ENCODE results near the gene TRMT112. TPM values are rescaled to one million over a fixed set of nuclear protein-coding genes. Genes with fewer than 3 reads are reported as not detected.

TRMT112 gene
- total RNA-seq, 6 experiments from 2014 or later: 58.0 to 122 (median 85.3) TPM

DNA sequence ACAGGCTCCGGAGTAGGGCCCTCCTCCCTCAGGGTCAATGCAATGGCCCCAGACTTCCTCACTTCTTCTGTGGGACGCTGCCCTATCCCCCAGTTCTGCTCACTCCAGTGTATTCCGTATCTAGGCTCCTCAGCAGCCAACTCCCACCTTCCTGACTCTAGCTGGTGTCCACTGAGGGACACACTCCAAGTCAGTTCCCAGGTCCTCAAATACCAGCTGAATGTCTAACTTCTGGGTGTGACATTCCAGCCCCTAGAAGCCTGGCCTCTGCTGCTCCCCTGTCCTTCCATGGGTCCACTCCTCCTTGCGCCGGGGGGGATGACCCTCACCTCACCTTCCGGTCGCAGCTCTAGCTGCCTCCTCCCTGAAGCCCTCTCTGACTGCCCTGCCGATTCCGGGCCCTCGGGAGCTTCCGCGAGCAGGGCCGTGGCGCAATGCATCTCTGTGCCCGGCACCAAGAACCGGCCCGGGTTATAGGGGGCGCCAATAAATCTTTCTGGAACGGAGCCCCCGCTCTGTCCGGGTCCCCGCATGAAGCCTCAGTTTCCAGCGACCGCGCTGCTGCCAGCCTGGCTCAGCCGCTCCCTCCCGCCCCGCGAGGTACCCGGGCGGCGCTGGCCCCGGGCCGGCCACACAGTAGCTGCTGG, 48.3 kb downstream of the TRMT112 start:
- 0% methylated on average over 4 of the region's 34 CpGs for WGBS (ENCODE audit: insufficient coverage, low coverage, low lambda C conversion rate, missing lambda C conversion rate)
- no peaks in the 10 kb centered on the region for H3K27me3 ChIP-seq
- H3K36me3 ChIP-seq: no peaks in the 10 kb centered on the region
- DNase-seq (peak; percentile 71 to 78 (median 71)), ATAC-seq (peak; percentile 2 to 15 (median 3))
- no peak for TF ChIP-seq POLR2A (IDR thresholded peaks at IDR 0.05)
- TF ChIP-seq, protein P1, sequence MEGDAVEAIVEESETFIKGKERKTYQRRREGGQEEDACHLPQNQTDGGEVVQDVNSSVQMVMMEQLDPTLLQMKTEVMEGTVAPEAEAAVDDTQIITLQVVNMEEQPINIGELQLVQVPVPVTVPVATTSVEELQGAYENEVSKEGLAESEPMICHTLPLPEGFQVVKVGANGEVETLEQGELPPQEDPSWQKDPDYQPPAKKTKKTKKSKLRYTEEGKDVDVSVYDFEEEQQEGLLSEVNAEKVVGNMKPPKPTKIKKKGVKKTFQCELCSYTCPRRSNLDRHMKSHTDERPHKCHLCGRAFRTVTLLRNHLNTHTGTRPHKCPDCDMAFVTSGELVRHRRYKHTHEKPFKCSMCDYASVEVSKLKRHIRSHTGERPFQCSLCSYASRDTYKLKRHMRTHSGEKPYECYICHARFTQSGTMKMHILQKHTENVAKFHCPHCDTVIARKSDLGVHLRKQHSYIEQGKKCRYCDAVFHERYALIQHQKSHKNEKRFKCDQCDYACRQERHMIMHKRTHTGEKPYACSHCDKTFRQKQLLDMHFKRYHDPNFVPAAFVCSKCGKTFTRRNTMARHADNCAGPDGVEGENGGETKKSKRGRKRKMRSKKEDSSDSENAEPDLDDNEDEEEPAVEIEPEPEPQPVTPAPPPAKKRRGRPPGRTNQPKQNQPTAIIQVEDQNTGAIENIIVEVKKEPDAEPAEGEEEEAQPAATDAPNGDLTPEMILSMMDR (IDR thresholded peaks at IDR 0.05): no peak
- intact Hi-C loops (cut with DNase I): no loop called here
- H3K27ac ChIP-seq: peak overlapping the region; percentile 91 to 92 (median 91)
- H3K9me3 ChIP-seq: no peaks in the 10 kb centered on the region
- H3K4me1 ChIP-seq: peaks cover 0 to 33% (median 17%) of the 10 kb centered on the region in 4 donors
- peak overlapping the region; percentile 81 to 94 (median 92) for H3K4me3 ChIP-seq

DNA sequence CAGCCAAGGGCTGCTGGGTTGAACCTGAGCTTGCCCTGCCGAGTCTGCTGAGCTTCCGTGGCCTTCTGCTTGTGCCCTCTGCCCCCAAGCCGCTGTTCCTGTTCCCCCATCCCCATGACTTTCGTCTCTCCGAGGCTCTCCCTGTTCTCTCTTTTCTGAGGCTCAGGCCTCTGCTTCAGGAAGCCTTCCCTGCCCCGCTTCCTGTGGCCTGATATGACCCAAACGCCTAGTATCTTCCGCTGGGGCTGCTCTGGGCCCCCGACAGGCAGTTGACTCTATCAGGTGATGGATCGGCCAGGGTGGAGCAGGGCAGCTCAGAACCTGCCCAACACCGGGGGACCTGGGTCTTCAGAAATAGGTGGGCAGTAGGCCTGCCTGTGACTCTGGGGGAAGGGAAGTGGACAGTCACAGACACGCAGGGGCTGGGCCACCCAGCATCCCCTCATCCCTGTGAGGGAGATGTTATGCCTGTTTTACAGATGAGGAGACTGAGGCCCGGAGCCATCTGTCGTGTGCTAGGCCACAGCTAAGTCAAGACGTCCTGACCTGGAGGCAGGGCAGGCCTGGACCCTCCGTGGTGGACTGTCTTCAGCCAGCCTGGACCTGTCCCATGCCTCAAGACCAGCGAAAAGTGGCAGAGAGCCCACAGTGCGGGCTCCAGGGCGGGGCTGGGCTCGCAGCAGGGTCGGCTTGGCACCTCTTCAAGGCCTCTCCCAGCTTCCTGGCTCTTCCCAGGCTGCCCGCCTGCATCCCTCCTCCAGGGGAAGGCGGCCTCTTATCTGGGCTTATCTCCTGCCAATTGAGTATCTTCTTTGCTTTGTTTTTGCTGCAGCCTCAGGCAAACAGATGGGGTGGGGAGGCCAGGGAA, 49.1 kb downstream of the TRMT112 start:
- Histone ChIP-seq H3K27me3 (no peaks in the 10 kb centered on the region), H3K9me3 (no peaks in the 10 kb centered on the region), H3K27ac (peak overlapping the region; percentile 91 to 92 (median 91)), H3K4me1 (peaks cover 0 to 28% (median 14%) of the 10 kb centered on the region in 4 donors), H3K4me3 (peak overlapping the region in 1 of 3 donors; percentile 81), H3K36me3 (no peaks in the 10 kb centered on the region)
- no peak for TF ChIP-seq POLR2A (IDR thresholded peaks at IDR 0.05)
- TF ChIP-seq, protein P1 (IDR thresholded peaks at IDR 0.05): no peak
- ATAC-seq (no peak), DNase-seq (peak in 2 of 3 donors; percentile 66 to 70)
- 36% methylated on average over 10 of the region's 23 CpGs for WGBS (ENCODE audit: insufficient coverage, low coverage, low lambda C conversion rate, missing lambda C conversion rate)
- intact Hi-C loops (cut with DNase I): no loop called here

- no peaks in the 10 kb centered on the region for H3K27me3 ChIP-seq
- peak in 1 of 3 donors; percentile 45 for DNase-seq
- no peak overlapping the region for H3K4me3 ChIP-seq
- no peak for ATAC-seq
- intact Hi-C loops (cut with DNase I): no loop called here
- peaks cover 0 to 20% (median 10%) of the 10 kb centered on the region in 4 donors for H3K4me1 ChIP-seq
- peak overlapping the region in 1 of 3 donors; percentile 91 for H3K27ac ChIP-seq
- H3K9me3 ChIP-seq: no peaks in the 10 kb centered on the region
- H3K36me3 ChIP-seq: no peaks in the 10 kb centered on the region
- WGBS (ENCODE audit: insufficient coverage, low coverage, low lambda C conversion rate, missing lambda C conversion rate): 71% methylated on average over 4 of the region's 27 CpGs
- no peak for TF ChIP-seq POLR2A (IDR thresholded peaks at IDR 0.05)
- TF ChIP-seq, protein P1 (IDR thresholded peaks at IDR 0.05): no peak
These were observed 50.0 kb downstream of the TRMT112 start for GRCh38 chr11:64267207-64267945.

Small RNA genes lying within 50 kb of the gene (microRNA-seq; reads per million reads assigned to microRNA genes)
- 0 to 0.64 reads per million in 2 donors for gene MIR7155

Small RNA genes lying within 50 kb of the gene (small RNA-seq; reads per million reads assigned to genes)
- 0 to 0.48 reads per million in 2 experiments for gene MIR7155
- 0 reads per million in 2 experiments for gene RF00019

Other genes with a start within 250 kb of the TRMT112 start
- 100 to 1,000 TPM in 1 of 6 experiments, 10 to 100 TPM in 5; 12.3 to 219 (median 27.8) TPM for gene MACROD1, start 151.4 kb downstream of the TRMT112 start, total RNA-seq
- 100 to 1,000 TPM in 1 of 6 experiments, 10 to 100 TPM in 5; 27.6 to 110 (median 59.4) TPM for gene STIP1, start 131.4 kb downstream of the TRMT112 start, total RNA-seq
- gene FERMT3, start 110.8 kb downstream of the TRMT112 start, total RNA-seq: 10 to 100 TPM in 1 of 6 experiments, 1 to 10 TPM in 5; 5.1 to 17.3 (median 8.1) TPM
- 10 to 100 TPM; 13.5 to 29.6 (median 18.9) TPM for gene TRPT1, start 91.4 kb downstream of the TRMT112 start, total RNA-seq
- gene NUDT22, start 91.3 kb downstream of the TRMT112 start, total RNA-seq: 10 to 100 TPM; 23.2 to 46.7 (median 32.1) TPM
- gene DNAJC4, start 87.0 kb downstream of the TRMT112 start, total RNA-seq: 10 to 100 TPM; 14.6 to 27.6 (median 21.4) TPM
- gene VEGFB, start 83.0 kb downstream of the TRMT112 start, total RNA-seq: 10 to 100 TPM in 5 of 6 experiments, 1 to 10 TPM in 1; 7.5 to 33.2 (median 16.6) TPM
- gene FKBP2, start 76.5 kb downstream of the TRMT112 start, total RNA-seq: 100 to 1,000 TPM in 1 of 6 experiments, 10 to 100 TPM in 5; 49.4 to 108 (median 66.7) TPM
- 10 to 100 TPM; 34.1 to 90.3 (median 49.7) TPM for gene PPP1R14B, start 70.6 kb downstream of the TRMT112 start, total RNA-seq
- gene PLCB3, start 66.0 kb downstream of the TRMT112 start, total RNA-seq: 1 to 10 TPM; 5.4 to 8.0 (median 6.7) TPM
- 10 to 100 TPM; 22.0 to 53.8 (median 26.0) TPM for gene BAD, start 32.9 kb downstream of the TRMT112 start, total RNA-seq
- gene GPR137, start 31.7 kb downstream of the TRMT112 start, total RNA-seq: 10 to 100 TPM; 13.0 to 21.9 (median 17.8) TPM
- not detected for gene KCNK4, start 26.3 kb downstream of the TRMT112 start, total RNA-seq
- gene CATSPERZ, start 17.2 kb downstream of the TRMT112 start, total RNA-seq: not detected
- 10 to 100 TPM; 28.5 to 82.6 (median 47.7) TPM for gene ESRRA, start 12.0 kb downstream of the TRMT112 start, total RNA-seq
- gene PRDX5, start 562 bp upstream of the TRMT112 start, total RNA-seq: 100 to 1,000 TPM in 2 of 6 experiments, 10 to 100 TPM in 4; 84.0 to 172 (median 89.3) TPM
- gene CCDC88B, start 22.6 kb upstream of the TRMT112 start, total RNA-seq: 10 to 100 TPM in 1 of 6 experiments, 1 to 10 TPM in 5; 2.4 to 10.6 (median 4.9) TPM
- gene RPS6KA4, start 41.6 kb upstream of the TRMT112 start, total RNA-seq: 10 to 100 TPM in 3 of 6 experiments, 1 to 10 TPM in 3; 6.6 to 17.9 (median 10.3) TPM
- 1 to 10 TPM in 2 of 6 experiments, under 1 TPM in 2, not detected in 2; 0.11 to 3.9 (median 0.65) TPM for gene SLC22A11, start 238.4 kb upstream of the TRMT112 start, total RNA-seq

Data from right lobe of liver (tissue), 6 donors.